Duodenal mucosa (tissue), 2 donors: ENCODE results near the gene ETNK1.
"Not testable (repeated sequence)": the region's sequence is repeated elsewhere in the genome, so short reads cannot be mapped to it uniquely, and the experiment has no call there.

Source experiments
- H3K27ac ChIP-seq: one replicate; pipeline ENCODE4 v1.7.0; 2013; ENCODE audit warnings: low read depth, low read length
- H3K27me3 ChIP-seq, 2 donors: one replicate each; pipeline ENCODE4 v1.7.0; 2013; ENCODE audit warnings: low read length in 2 of 2, control low read depth in 1 of 2; ENCODE audit not compliant: insufficient read depth in 2 of 2, control insufficient read depth in 1 of 2
- H3K36me3 ChIP-seq, 2 donors: one replicate each; pipeline ENCODE4 v1.7.0; 2013; ENCODE audit warnings: low read length in 2 of 2, control low read depth in 1 of 2; ENCODE audit not compliant: insufficient read depth in 2 of 2, control insufficient read depth in 1 of 2
- H3K4me1 ChIP-seq, 2 donors: one replicate each; pipeline ENCODE4 v1.7.0; 2013; ENCODE audit warnings: low read length in 2 of 2, control low read depth in 1 of 2; ENCODE audit not compliant: insufficient read depth in 2 of 2, control insufficient read depth in 1 of 2
- H3K4me3 ChIP-seq, 2 donors: one replicate each; pipeline ENCODE4 v1.7.0; 2013; ENCODE audit warnings: low read length in 2 of 2, low read depth in 1 of 2
- H3K9ac ChIP-seq, 2 donors: one replicate each; pipeline ENCODE4 v1.7.0; 2013; ENCODE audit warnings: low read length in 2 of 2, low read depth in 1 of 2
- H3K9me3 ChIP-seq, 2 donors: one replicate each; pipeline ENCODE4 v1.7.0; 2013; ENCODE audit warnings: low read length in 2 of 2, control low read depth in 1 of 2; ENCODE audit not compliant: control insufficient read depth in 1 of 2

Gene ETNK1

GRCh38 chr12:22682663-22683062, 57.7 kb downstream of the ETNK1 start:
- Histone ChIP-seq H3K4me1 (peaks cover 6 to 8% of the 10 kb centered on the region in 2 donors), H3K27ac (no peak overlapping the region), H3K36me3 (peaks cover 4 to 19% of the 10 kb centered on the region in 2 donors), H3K4me3 (no peak overlapping the region), H3K27me3 (no peaks in the 10 kb centered on the region), H3K9me3 (no peaks in the 10 kb centered on the region), H3K9ac (no peak overlapping the region)

DNA sequence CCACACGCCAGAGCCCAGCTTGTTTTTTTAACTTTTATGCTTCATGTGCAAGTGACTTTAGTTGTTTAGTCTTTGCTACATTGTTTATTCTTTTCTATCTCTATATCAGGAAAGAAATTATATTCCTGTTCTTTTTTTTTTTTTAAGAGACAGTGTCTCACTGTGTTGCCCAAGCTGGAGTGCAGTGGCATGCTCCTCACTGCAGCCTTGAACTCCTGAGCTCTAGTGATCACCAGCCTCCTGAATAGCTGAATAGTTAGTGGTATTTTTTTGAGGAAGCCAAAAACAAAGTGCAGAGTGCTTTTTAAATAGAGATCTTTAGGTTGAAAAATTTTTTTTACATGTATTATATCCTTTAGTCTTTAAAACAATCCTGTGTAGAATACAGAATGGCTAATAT, 58.2 kb downstream of the ETNK1 start:
- peaks cover 4 to 19% of the 10 kb centered on the region in 2 donors for H3K36me3 ChIP-seq
- peaks cover 3 to 6% of the 10 kb centered on the region in 2 donors for H3K4me1 ChIP-seq

DNA sequence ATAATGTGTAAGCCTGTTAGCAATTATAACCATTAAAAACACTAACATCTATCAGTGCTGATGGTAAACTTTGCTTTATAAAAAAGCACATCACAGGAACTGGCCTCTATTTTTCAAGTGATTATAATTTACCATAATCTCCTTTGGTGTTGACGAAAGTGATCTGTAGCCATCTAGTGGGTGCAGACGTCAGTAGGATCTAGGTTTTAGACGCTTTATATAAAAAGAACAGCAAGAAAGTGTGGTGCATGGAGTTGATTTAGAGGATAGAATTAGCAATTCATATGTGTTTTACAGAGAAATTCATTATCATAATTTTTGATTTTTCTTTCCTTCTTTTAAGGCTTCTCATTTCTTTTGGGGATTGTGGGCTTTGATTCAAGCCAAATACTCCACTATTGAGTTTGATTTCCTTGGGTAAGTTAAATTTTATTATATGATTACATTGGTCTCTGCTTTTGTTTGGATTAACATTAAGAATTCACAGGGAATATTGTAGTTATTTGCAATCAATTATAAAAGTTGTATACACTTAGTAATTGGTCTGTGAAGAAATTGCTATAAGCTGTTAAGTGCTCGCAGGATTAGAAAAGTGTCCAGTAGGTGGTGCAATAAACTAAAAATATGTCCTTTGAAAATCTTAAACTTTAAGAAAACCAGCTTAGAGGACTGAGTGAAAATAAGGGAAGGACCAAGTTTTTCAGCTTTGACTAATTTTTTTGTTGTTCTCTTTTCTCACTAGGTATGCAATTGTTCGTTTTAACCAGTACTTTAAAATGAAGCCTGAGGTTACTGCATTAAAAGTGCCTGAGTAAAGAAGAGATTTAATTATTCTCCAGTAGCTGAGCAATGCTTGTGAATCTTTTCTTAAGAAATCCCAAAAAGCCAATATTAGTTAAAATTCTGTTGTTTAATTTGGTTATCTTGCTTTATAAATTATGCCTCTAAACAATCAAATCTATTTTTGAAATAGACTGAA, 59.5 kb downstream of the ETNK1 start:
- Histone ChIP-seq H3K27ac (no peak overlapping the region), H3K9me3 (no peaks in the 10 kb centered on the region), H3K27me3 (no peaks in the 10 kb centered on the region), H3K4me3 (no peak overlapping the region), H3K9ac (no peak overlapping the region), H3K36me3 (peaks cover under 1 to 11% of the 10 kb centered on the region in 2 donors), H3K4me1 (peaks cover 0 to 6% of the 10 kb centered on the region in 2 donors)

More for the DNA sequence above, 58.2 kb downstream of the ETNK1 start:
- H3K27ac ChIP-seq = no peak overlapping the region
- no peaks in the 10 kb centered on the region for H3K27me3 ChIP-seq
- no peaks in the 10 kb centered on the region for H3K9me3 ChIP-seq
- H3K9ac ChIP-seq = no peak overlapping the region
- H3K4me3 ChIP-seq = no peak overlapping the region

DNA sequence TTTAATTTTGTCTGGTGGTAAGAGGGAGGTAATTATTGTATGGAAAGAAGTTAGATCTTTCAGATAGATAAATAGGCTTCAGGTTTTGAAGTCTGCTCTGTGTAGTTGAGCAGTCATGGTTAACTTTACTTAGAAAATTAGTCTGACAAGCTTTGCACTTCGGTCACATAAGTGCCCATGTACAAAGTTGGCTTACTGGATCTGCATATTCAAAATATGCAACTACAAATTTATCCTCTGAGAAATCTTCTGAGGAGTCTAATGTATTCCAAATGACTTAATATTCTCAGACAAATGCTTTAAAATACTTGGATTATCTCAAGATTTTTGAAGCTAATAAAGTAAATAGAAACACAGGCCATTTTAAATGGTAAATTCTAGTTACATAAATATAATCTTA, 61.2 kb downstream of the ETNK1 start:
- no peaks in the 10 kb centered on the region for H3K9me3 ChIP-seq
- H3K27me3 ChIP-seq = no peaks in the 10 kb centered on the region
- no peak overlapping the region for H3K27ac ChIP-seq
- H3K4me3 ChIP-seq = no peak overlapping the region
- H3K36me3 ChIP-seq = peaks cover 0 to 3% of the 10 kb centered on the region in 2 donors
- H3K4me1 ChIP-seq = peaks cover 0 to 6% of the 10 kb centered on the region in 2 donors
- H3K9ac ChIP-seq = no peak overlapping the region

DNA sequence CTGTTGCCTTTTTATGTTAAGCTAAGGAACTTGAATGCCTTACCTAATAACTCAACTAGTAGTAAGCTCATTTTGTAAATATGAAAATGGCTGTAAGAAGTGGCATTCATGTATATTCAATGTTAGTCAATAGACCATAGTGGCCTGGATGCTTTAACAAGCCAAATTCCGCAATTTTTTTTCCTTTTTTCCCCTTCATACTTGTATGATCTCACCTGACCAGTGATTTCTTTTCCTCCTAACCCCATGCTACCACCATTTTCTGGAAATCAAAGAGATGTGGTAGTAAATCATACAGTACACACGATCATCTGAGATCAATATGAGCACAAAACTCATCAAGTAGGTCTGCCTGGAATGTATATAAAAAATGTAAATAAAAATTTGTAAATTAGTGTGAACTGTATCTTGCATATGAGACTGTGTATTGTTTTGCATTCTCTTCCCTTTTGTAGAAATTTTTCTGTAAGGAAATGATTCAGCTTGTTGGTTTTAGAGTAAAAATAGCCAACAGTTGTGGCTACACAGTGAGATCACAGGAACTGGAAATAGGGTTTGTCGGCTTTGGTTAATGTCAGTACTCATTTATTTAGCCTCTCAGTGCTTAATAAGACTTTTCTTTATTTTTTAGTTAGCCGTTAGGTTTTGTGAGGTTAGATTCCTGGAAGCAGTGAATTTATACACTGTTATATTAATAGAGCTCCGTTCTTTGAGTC, 62.5 kb downstream of the ETNK1 start:
- no peaks in the 10 kb centered on the region for H3K9me3 ChIP-seq
- no peak overlapping the region for H3K4me3 ChIP-seq

GRCh38 chr12:22689876-22690275, 64.9 kb downstream of the ETNK1 start:
- Histone ChIP-seq H3K36me3 (peaks cover 0 to 3% of the 10 kb centered on the region in 2 donors), H3K9ac (no peak overlapping the region), H3K9me3 (no peaks in the 10 kb centered on the region), H3K27me3 (no peaks in the 10 kb centered on the region), H3K4me1 (peaks cover 0 to 6% of the 10 kb centered on the region in 2 donors), H3K4me3 (no peak overlapping the region), H3K27ac (no peak overlapping the region)

More for the DNA sequence above, 62.5 kb downstream of the ETNK1 start:
- Histone ChIP-seq H3K36me3 (peaks cover 0 to 3% of the 10 kb centered on the region in 2 donors), H3K27me3 (no peaks in the 10 kb centered on the region), H3K4me1 (peaks cover 0 to 6% of the 10 kb centered on the region in 2 donors), H3K27ac (no peak overlapping the region), H3K9ac (no peak overlapping the region)

GRCh38 chr12:22691319-22691718, 66.3 kb downstream of the ETNK1 start:
- Histone ChIP-seq H3K9ac (no peak overlapping the region), H3K4me3 (no peak overlapping the region), H3K4me1 (peaks cover 0 to 6% of the 10 kb centered on the region in 2 donors), H3K27ac (no peak overlapping the region), H3K9me3 (no peaks in the 10 kb centered on the region), H3K27me3 (no peaks in the 10 kb centered on the region), H3K36me3 (peaks cover 0 to 3% of the 10 kb centered on the region in 2 donors)

- not testable (repeated sequence) for H3K36me3 ChIP-seq, H3K27me3 ChIP-seq, H3K9ac ChIP-seq, H3K4me1 ChIP-seq, H3K4me3 ChIP-seq, H3K27ac ChIP-seq, H3K9me3 ChIP-seq
Observed at GRCh38 chr12:22692467-22692866, 67.5 kb downstream of the ETNK1 start.

DNA sequence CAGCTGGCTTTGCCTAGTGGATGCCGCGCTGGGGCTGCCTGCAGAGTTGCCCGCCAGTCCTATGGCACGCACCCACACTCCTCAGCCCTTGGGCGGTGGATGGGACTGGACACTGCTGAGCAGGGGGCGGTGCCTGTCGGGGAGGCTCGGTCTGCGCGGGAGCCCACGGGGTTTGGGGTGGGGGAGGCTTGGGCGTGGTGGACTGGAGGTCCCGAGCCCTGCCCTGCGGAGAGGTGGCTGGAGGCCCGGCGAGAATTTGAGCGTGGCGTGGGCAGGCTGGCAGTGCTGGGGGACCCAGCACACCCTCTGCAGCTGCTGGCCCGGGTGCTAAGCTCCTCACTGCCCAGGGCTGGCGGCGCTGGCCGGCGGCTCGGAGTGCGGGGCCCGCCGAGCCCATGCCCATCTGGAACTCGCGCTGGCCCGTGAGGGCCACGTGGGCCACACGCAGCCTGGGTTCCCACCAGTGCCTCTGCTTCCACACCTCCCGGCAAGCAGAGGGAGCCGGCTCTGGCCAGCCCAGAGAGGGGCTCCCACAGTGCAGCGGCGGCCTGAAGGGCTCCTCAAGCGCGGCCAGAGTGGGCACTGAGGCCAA, 68.1 kb downstream of the ETNK1 start:
- Histone ChIP-seq H3K9me3 (no peaks in the 10 kb centered on the region), H3K27me3 (no peaks in the 10 kb centered on the region), H3K4me3 (no peak overlapping the region), H3K36me3 (no peaks in the 10 kb centered on the region), H3K4me1 (no peaks in the 10 kb centered on the region), H3K9ac (no peak overlapping the region), H3K27ac (no peak overlapping the region)

GRCh38 chr12:22698576-22698975, 73.6 kb downstream of the ETNK1 start:
- H3K4me1 ChIP-seq = no peaks in the 10 kb centered on the region
- H3K4me3 ChIP-seq = no peak overlapping the region
- H3K27me3 ChIP-seq = no peaks in the 10 kb centered on the region
- no peak overlapping the region for H3K9ac ChIP-seq
- H3K27ac ChIP-seq = no peak overlapping the region
- no peaks in the 10 kb centered on the region for H3K9me3 ChIP-seq
- no peaks in the 10 kb centered on the region for H3K36me3 ChIP-seq
